K562 (cell line): Measurements from ENCODE around the gene UNC119B. TPM values are rescaled to one million over a fixed set of nuclear protein-coding genes. Genes with fewer than 3 reads are reported as not detected.

Experiments
- ATAC-seq: fragments of 200-7000 bp; cut with Tn5 transposase; 3 replicates; pipeline ENCODE4 v1.9.1; 2020; ENCODE audit warnings: moderate library complexity
- BruUV-seq: library from RNA; stranded (reverse); fragments of 400-500 nt; replicated peaks from 2 replicates; lab custom pipeline; 2021; lab: Mats Ljungman, UMichigan
- CTCF ChIA-PET: fragments of 300-600 bp; formaldehyde crosslinking; extraction: SDS; loops from one replicate; lab custom pipeline; 2021; ENCODE audit warnings: low intra/inter-chr PET ratio; lab: Yijun Ruan, JAX
- POLR2A ChIA-PET: fragments of 300-600, 350-650 bp; sonication (Branson Sonifier 250); formaldehyde crosslinking; extraction: SDS; loops from one replicate; lab custom pipeline; 2021; ENCODE audit warnings: antibody characterized with exemption, inconsistent platforms; lab: Yijun Ruan, JAX
- DNase-seq, 4 experiments: peaks; one replicate each; pipeline versions ENCODE4 v3.0.0 to v3.0.0-alpha.2; 2011 to 2018; ENCODE audit warnings: low spot score in 3 of 4, mixed read lengths in 3 of 4; ENCODE audit errors: extremely low read depth in 1 of 4
- FAIRE-seq: peaks from 2 replicates; lab custom pipeline; 2011; peaks lifted over from hg19 to GRCh38; lab: Jason Lieb, UNC
- H2AFZ ChIP-seq: 2 replicates; pipeline ENCODE4 v1.6.0; 2011; ENCODE audit warnings: low read depth, low read length, control low read depth, inconsistent platforms
- H3K27ac ChIP-seq: fragments of 200-600 bp; 3 replicates; pipeline ENCODE4 v1.8.0; 2011; ENCODE audit warnings: low read depth, mild to moderate bottlenecking, control low read depth, inconsistent platforms, low read length, moderate library complexity, mixed read lengths; ENCODE audit errors: extremely low read depth
- H3K27me3 ChIP-seq, 2 experiments: fragments of 300-600 bp in 1 of 2; 2 replicates in 1 of 2; 3 replicates in 1 of 2; pipeline versions ENCODE4 v1.6.0 to v1.8.0; 2011; ENCODE audit warnings: inconsistent platforms in 2 of 2, low read length in 2 of 2, mild to moderate bottlenecking in 1 of 2, mixed read lengths in 1 of 2, moderate library complexity in 1 of 2; ENCODE audit not compliant: control insufficient read depth in 2 of 2, insufficient read depth in 2 of 2
- H3K36me3 ChIP-seq: fragments of 300-600 bp; 3 replicates; pipeline ENCODE4 v1.8.0; 2011; ENCODE audit warnings: mild to moderate bottlenecking, low read length, inconsistent platforms; ENCODE audit not compliant: control insufficient read depth, insufficient read depth
- H3K4me1 ChIP-seq, 2 experiments: fragments of 200-600 bp in 1 of 2; replicated peaks in 1 of 2; 2 replicates in 1 of 2; 3 replicates in 1 of 2; pipeline versions ENCODE4 v1.5.1 to v1.8.0; 2011; ENCODE audit warnings: inconsistent platforms in 2 of 2, low read length in 2 of 2, mild to moderate bottlenecking in 1 of 2, mixed read lengths in 1 of 2, moderate library complexity in 1 of 2; ENCODE audit not compliant: control insufficient read depth in 2 of 2, insufficient read depth in 2 of 2
- H3K4me2 ChIP-seq: 2 replicates; pipeline ENCODE4 v1.6.1; 2011; ENCODE audit warnings: low read length, control low read depth, inconsistent platforms, mixed read lengths; ENCODE audit not compliant: insufficient read depth
- H3K4me3 ChIP-seq: fragments of 200-600 bp; sonication (generic), shearing (Covaris generic); 2 replicates; pipeline ENCODE4 v1.5.1; 2016; ENCODE audit warnings: control low read depth, inconsistent platforms
- H3K79me2 ChIP-seq: fragments of 200-600 bp; 3 replicates; pipeline ENCODE4 v1.8.0; 2011; ENCODE audit warnings: low read length, inconsistent platforms; ENCODE audit not compliant: control insufficient read depth, insufficient read depth
- H3K9ac ChIP-seq, 2 experiments: 2 replicates each; pipeline versions ENCODE4 v1.6.0 to v1.6.1; 2011; ENCODE audit warnings: low read depth in 2 of 2, low read length in 2 of 2, control low read depth in 1 of 2, inconsistent platforms in 1 of 2, mild to moderate bottlenecking in 1 of 2, mixed read lengths in 1 of 2; ENCODE audit not compliant: insufficient read depth in 1 of 2
- H3K9me1 ChIP-seq: one replicate; pipeline ENCODE4 v1.6.0; 2011; ENCODE audit warnings: inconsistent platforms, mild to moderate bottlenecking, low read length, moderate library complexity; ENCODE audit not compliant: control insufficient read depth, insufficient read depth
- H3K9me3 ChIP-seq: replicated peaks from 2 replicates; pipeline ENCODE4 v1.5.1; 2011; ENCODE audit warnings: low read depth, low read length, inconsistent platforms; ENCODE audit not compliant: control insufficient read depth, insufficient read depth
- H4K20me1 ChIP-seq: replicated peaks from 2 replicates; pipeline ENCODE4 v1.6.1; 2011; ENCODE audit warnings: low read length, inconsistent platforms, mixed read lengths; ENCODE audit not compliant: control insufficient read depth, insufficient read depth
- HDAC3 ChIP-seq: fragments of 450-650 bp; IDR thresholded peaks from 2 replicates; pipeline ENCODE4 v1.6.1; 2018; ENCODE audit warnings: borderline replicate concordance, mild to moderate bottlenecking, moderate library complexity; ENCODE audit not compliant: partially characterized antibody
- HSF4 ChIP-seq: fragments of 250-450 bp; sonication (Bioruptor Pico); IDR thresholded peaks from 2 replicates; pipeline ENCODE4 v2.1.2; 2022; ENCODE audit warnings: mild to moderate bottlenecking, moderate library complexity, borderline replicate concordance
- IFI16 ChIP-seq: fragments of 250-450 bp; sonication (Bioruptor Pico); IDR thresholded peaks from 2 replicates; pipeline ENCODE4 v2.1.2; 2022; ENCODE audit warnings: mild to moderate bottlenecking, inconsistent platforms
- MCM7 ChIP-seq, 2 experiments: fragments of 450-650 bp; IDR thresholded peaks; 2 replicates each; pipeline ENCODE4 v1.6.1; 2016 to 2018
- NR4A1 ChIP-seq, 2 experiments: fragments of 250-450 bp in 1 of 2; fragments of 450-650 bp in 1 of 2; sonication (Bioruptor Pico) in 1 of 2; IDR thresholded peaks; 2 replicates each; pipeline versions ENCODE4 v1.4.0 to v1.6.1; 2016 to 2020; ENCODE audit warnings: mild to moderate bottlenecking in 2 of 2, missing compliant biosample characterization in 1 of 2, missing genetic modification characterization in 1 of 2, moderate library complexity in 1 of 2
- POLR2AphosphoS2 ChIP-seq: IDR thresholded peaks from 2 replicates; pipeline ENCODE4 v1.6.1; 2012; ENCODE audit warnings: low read length, improper control_type of control experiment
- PTRF ChIP-seq: fragments of 450-650 bp; IDR thresholded peaks from 2 replicates; pipeline ENCODE4 v1.6.1; 2016; ENCODE audit warnings: mild to moderate bottlenecking, missing genetic modification characterization, missing compliant biosample characterization
- RBFOX2 ChIP-seq: fragments of 200-400 bp; formaldehyde crosslinking; IDR thresholded peaks from 2 replicates; pipeline ENCODE4 v1.6.1; 2017; ENCODE audit warnings: low read depth, mild to moderate bottlenecking, low read length, moderate library complexity
- SNAPC5 ChIP-seq: fragments of 250-450 bp; sonication (Bioruptor Pico); IDR thresholded peaks from 2 replicates; pipeline ENCODE4 v1.8.0; 2021; ENCODE audit warnings: moderate library complexity, mild to moderate bottlenecking, inconsistent platforms
- ZNF561 ChIP-seq: fragments of 450-650 bp; formaldehyde crosslinking; conservative IDR thresholded peaks from 2 replicates; pipeline ENCODE4 v1.4.0; 2020; ENCODE audit warnings: mild to moderate bottlenecking, moderate library complexity
- ZNF584 ChIP-seq: fragments of 200-800 bp; sonication (Bioruptor generic); IDR thresholded peaks from 2 replicates; pipeline ENCODE4 v1.6.1; 2016; ENCODE audit warnings: low read depth, mild to moderate bottlenecking, missing genetic modification characterization, missing compliant biosample characterization
- ZNF766 ChIP-seq: fragments of 200-800 bp; sonication (Bioruptor generic); conservative IDR thresholded peaks from 2 replicates; pipeline ENCODE4 v1.6.1; 2016; ENCODE audit warnings: missing genetic modification characterization, missing compliant biosample characterization
- WGBS: fragments of 100-300 bp; shearing (Covaris generic); methylation state at CpG from one replicate; pipeline ENCODE4 v1.1.6; 2016; ENCODE audit warnings: low coverage, mixed read lengths; ENCODE audit not compliant: insufficient coverage; ENCODE audit errors: missing lambda C conversion rate; 5-methylcytosine and 5-hydroxymethylcytosine counted together
- in situ Hi-C: fragments of 300-500 bp; cut with MboI; formaldehyde crosslinking; loops from 4 replicates; pipeline ENCODE4 v1.15.0; 2018; ENCODE audit warnings: inconsistent platforms, mixed read lengths
- intact Hi-C: fragments of 100-400 bp; cut with micrococcal nuclease; formaldehyde crosslinking; loops from 2 replicates; pipeline ENCODE4 v1.14.2; 2022
- polyA plus RNA-seq, 8 experiments: library from polyadenylated mRNA; depleted of rRNA in 4 of 8; stranded (reverse) in 5 of 8; unstranded in 3 of 8; fragments of >200 nt; fragmentation: Nextera tagmentation in 2 of 8; fragmentation: Illumina TruSeq in 1 of 8; extraction: Ambion mirVana in 2 of 8; extraction: Trizol in 1 of 8; gene quantifications; 2 replicates each; pipeline versions ENCODE4 v1.2.1 to v1.2.3, GENCODE V29; 2011 to 2014; ENCODE audit warnings: inconsistent platforms in 1 of 8, missing spikeins in 1 of 8
- total RNA-seq, 7 experiments: library from RNA; depleted of rRNA in 6 of 7; stranded (reverse); fragments of >200 nt in 6 of 7; fragmentation: Illumina TruSeq in 2 of 7; extraction: Trizol in 2 of 7; gene quantifications; 2 replicates each; pipeline versions ENCODE4 v1.2.1 to v1.2.3, GENCODE V29; 2011 to 2021; ENCODE audit warnings: low replicate concordance in 1 of 7
- TF ChIP-seq, protein P1 (sequence below): IDR thresholded peaks from 2 replicates; pipeline ENCODE4 v1.6.1; 2012; ENCODE audit warnings: low read depth, low read length, improper control_type of control experiment, borderline replicate concordance
- TF ChIP-seq, protein P2 (sequence below): fragments of 450-650 bp; IDR thresholded peaks from 2 replicates; pipeline ENCODE4 v1.6.1; 2016; ENCODE audit warnings: borderline replicate concordance
- TF ChIP-seq, protein P3 (sequence below), 2 experiments: fragments of 450-650 bp in 1 of 2; sonication (generic) in 1 of 2; formaldehyde crosslinking; conservative IDR thresholded peaks; 2 replicates each; pipeline versions ENCODE4 v1.4.0 to v1.8.1; 2020 to 2022; ENCODE audit warnings: mild to moderate bottlenecking in 1 of 2, missing genetic modification reagents in 1 of 2

The UNC119B gene
- total and polyA plus RNA-seq, 9 of the 15 experiments (the other 6 are each of a cell fraction or from before 2014, with no cell fraction given): 4.0 to 34.5 (median 15.1) TPM

- TF ChIP-seq, protein P1, sequence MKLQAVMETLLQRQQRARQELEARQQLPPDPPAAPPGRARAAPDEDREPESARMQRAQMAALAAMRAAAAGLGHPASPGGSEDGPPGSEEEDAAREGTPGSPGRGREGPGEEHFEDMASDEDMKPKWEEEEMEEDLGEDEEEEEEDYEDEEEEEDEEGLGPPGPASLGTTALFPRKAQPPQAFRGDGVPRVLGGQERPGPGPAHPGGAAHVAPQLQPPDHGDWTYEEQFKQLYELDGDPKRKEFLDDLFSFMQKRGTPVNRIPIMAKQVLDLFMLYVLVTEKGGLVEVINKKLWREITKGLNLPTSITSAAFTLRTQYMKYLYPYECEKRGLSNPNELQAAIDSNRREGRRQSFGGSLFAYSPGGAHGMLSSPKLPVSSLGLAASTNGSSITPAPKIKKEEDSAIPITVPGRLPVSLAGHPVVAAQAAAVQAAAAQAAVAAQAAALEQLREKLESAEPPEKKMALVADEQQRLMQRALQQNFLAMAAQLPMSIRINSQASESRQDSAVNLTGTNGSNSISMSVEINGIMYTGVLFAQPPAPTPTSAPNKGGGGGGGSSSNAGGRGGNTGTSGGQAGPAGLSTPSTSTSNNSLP: no peak
- TF ChIP-seq RBFOX2: no peak
- no peak for TF ChIP-seq MCM7 (IDR thresholded peaks at IDR 0.05)
- TF ChIP-seq PTRF (tag): no peak
- no peak for TF ChIP-seq ZNF766 (CRISPR knock-in tag)
Measured at GRCh38 chr12:120692524-120693033, 17.7 kb upstream of the UNC119B start (continued).

DNA sequence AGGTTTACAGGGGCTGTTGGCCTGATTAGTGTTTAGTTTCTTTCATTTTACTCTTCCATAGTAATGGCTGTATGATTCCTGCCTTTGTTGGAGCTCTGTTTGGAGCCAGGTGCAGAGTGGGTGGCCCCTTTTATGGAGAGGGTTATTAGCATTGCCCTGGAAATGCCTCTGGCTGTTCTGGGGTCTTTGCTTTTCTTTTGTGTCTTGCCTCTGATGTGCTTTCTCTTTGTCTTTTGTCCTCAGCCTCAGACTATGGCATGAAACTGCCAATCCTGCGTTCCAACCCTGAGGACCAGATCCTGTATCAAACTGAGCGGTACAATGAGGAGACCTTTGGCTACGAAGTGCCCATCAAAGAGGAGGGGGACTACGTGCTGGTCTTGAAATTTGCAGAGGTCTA, 16.4 kb upstream of the UNC119B start:
- Histone ChIP-seq H3K4me1 (peaks cover 6 to 16% of the 10 kb centered on the region in 2 experiments; a peak in 2 of 5 replicates), H3K9ac (no peak overlapping the region), H3K27ac (no peak overlapping the region), H3K4me2 (no peak overlapping the region), H3K9me1 (no peaks in the 10 kb centered on the region), H3K9me3 (no peaks in the 10 kb centered on the region), H2AFZ (no peak overlapping the region), H3K79me2 (peaks cover 45% of the 10 kb centered on the region), H3K4me3 (no peak overlapping the region), H3K36me3 (peaks cover 82% of the 10 kb centered on the region), H4K20me1 (peaks cover 14% of the 10 kb centered on the region), H3K27me3 (no peaks in the 10 kb centered on the region)
- ATAC-seq (no peak), FAIRE-seq (no peak), DNase-seq (no peak)
- intact Hi-C loops: no loop called here
- BruUV-seq: no TSS peak
- WGBS: 95% methylated on average over 3 of the region's 4 CpGs
- in situ Hi-C loops: no loop called here
- ChIA-PET CTCF (no interaction called here), POLR2A (no interaction called here)
- no peak for TF ChIP-seq HSF4 (CRISPR knock-in tag)
- TF ChIP-seq IFI16 (CRISPR knock-in tag): no peak
- TF ChIP-seq, protein P2, sequence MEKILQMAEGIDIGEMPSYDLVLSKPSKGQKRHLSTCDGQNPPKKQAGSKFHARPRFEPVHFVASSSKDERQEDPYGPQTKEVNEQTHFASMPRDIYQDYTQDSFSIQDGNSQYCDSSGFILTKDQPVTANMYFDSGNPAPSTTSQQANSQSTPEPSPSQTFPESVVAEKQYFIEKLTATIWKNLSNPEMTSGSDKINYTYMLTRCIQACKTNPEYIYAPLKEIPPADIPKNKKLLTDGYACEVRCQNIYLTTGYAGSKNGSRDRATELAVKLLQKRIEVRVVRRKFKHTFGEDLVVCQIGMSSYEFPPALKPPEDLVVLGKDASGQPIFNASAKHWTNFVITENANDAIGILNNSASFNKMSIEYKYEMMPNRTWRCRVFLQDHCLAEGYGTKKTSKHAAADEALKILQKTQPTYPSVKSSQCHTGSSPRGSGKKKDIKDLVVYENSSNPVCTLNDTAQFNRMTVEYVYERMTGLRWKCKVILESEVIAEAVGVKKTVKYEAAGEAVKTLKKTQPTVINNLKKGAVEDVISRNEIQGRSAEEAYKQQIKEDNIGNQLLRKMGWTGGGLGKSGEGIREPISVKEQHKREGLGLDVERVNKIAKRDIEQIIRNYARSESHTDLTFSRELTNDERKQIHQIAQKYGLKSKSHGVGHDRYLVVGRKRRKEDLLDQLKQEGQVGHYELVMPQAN: no peak
- no peak for TF ChIP-seq SNAPC5 (CRISPR knock-in tag)
- TF ChIP-seq, protein P3, sequence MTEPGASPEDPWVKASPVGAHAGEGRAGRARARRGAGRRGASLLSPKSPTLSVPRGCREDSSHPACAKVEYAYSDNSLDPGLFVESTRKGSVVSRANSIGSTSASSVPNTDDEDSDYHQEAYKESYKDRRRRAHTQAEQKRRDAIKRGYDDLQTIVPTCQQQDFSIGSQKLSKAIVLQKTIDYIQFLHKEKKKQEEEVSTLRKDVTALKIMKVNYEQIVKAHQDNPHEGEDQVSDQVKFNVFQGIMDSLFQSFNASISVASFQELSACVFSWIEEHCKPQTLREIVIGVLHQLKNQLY (CRISPR knock-in tag; conservative IDR thresholded peaks at IDR 0.05): no peak
- no peak for TF ChIP-seq ZNF584 (CRISPR knock-in tag)
- TF ChIP-seq POLR2AphosphoS2: no peak
- no peak for TF ChIP-seq NR4A1 (CRISPR knock-in tag; IDR thresholded peaks at IDR 0.05)
- no peak for TF ChIP-seq NR4A1 (tag; IDR thresholded peaks at IDR 0.05)
- no peak for TF ChIP-seq HDAC3
- no peak for TF ChIP-seq ZNF561
